ENCODE data around the gene PALB2.
"Not testable (repeated sequence)": the region's sequence is repeated elsewhere in the genome, so short reads cannot be mapped to it uniquely, and the experiment has no call there.

Gene PALB2

DNA sequence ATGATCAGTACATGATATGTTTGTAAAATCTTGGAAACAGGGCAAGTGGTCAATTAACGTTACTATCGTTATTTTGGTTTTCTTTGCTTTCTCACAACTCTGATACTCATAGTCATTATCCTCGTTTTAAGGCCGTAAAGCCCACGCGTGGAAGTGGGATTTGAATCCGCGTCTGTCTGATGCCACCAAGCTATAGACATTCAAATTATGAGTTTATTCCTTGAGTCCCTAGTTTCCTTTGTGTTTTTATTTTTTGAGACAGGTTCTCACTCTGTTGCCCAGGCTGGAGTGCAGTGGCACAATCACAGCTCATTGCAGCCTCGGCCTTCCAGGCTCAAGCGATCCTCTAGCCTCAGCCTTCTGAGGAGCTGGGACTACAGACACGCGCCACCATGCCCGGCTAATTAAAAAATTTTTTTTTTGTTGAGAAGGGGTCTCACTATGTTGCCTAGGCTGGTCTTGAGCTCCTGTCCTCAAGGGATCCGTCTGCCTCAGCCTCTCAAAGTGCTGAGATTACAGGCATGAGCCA lies 1.2 kb upstream of the PALB2 start:
- no peak for DNase-seq

GRCh38 chr16:23640615-23640930 lies 537 bp downstream of the PALB2 start:
- peak in 1 of 4 experiments; percentile 42 for DNase-seq

DNA sequence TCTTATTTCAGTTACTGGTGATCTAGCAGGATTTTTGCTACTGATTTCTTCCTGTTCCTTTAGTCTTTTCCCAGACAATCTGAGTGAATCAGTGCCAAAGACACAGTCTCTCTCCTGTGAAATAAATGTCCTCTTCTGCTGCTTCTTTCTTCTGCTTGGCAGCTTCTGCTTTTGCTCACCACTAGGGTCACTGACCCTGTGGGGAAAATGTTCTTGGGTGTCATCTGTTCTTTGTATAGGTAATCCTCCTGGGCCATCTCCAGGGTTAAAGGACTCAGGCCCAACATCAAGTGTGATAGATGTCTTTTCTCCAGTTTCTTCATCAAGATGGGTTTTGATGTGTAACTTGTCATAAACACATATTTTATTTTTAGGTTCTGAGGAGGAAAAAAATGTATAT lies 5.2 kb downstream of the PALB2 start:
- peak in 2 of 4 experiments; percentile 5 for DNase-seq

GRCh38 chr16:23634461-23635036 lies 6.6 kb downstream of the PALB2 start:
- no peak for DNase-seq

- DNase-seq, result not testable (repeated sequence)
Observed at GRCh38 chr16:23631874-23632273, 9.2 kb downstream of the PALB2 start.

- DNase-seq, result no peak
Observed at GRCh38 chr16:23629516-23629915, 11.6 kb downstream of the PALB2 start.

DNA sequence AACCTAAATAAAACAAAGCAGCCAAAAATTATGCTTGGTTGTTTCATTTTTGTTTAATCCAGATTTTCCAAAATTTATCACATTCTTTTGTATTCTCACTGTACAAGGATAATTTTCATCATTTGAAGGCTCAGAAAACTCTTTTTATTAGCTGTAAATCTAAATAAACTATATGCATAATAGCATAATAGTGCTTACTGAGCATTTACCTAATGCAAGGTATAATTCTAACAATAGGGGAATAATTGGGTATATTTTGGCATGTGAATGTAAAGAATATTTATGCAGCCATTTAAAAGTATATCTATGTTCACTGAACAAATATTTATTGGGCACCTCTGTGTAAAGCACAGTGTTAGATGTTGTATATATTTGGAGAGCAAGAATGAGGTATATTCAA lies 17.0 kb downstream of the PALB2 start:
- DNase-seq, result no peak

GRCh38 chr16:23615805-23616204 lies 25.3 kb downstream of the PALB2 start:
- DNase-seq, result no peak

DNA sequence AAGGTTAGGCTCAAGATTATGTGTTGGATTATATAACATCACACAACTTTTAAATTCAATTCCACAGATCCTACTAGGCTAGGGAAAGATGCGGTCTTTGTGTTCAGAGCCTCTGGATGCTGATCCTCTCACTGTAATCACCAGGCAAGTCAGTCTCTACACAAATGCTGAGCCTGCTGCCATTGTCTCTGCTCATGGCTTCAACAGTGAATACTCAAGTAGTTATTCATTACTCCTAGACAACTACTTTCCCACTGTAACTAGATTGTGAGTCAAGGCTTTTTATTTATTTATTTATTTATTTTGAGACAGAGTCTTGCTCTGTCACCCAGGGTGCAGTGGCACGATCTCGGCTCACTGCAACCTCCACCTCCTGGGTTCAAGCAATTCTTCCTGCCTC lies 29.2 kb downstream of the PALB2 start:
- DNase-seq, result no peak

DNA sequence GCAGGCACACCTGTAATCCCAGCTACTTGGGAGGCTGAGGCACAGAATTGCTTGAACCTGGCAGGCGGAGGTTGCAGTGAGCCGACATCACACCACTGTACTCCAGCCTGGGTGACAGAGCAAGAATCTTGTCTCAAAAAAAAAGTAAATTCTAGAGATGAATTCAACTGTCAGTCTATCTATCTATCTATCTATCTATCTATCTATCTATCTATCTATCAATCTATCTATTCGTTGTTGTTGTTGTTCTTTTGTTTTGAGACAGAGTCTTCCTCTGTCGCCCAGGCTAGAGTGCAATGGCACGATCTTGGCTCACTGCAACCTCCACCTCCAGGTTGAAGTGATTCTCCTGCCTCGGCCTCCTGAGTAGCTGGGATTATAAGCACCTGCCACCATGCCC lies 30.2 kb downstream of the PALB2 start:
- DNase-seq, result not testable (repeated sequence)

- no peak for DNase-seq
Observed at GRCh38 chr16:23609929-23610328, 31.2 kb downstream of the PALB2 start.

GRCh38 chr16:23608194-23608593 lies 32.9 kb downstream of the PALB2 start:
- DNase-seq, result peak; percentile 44 to 60 (median 54)

DNA sequence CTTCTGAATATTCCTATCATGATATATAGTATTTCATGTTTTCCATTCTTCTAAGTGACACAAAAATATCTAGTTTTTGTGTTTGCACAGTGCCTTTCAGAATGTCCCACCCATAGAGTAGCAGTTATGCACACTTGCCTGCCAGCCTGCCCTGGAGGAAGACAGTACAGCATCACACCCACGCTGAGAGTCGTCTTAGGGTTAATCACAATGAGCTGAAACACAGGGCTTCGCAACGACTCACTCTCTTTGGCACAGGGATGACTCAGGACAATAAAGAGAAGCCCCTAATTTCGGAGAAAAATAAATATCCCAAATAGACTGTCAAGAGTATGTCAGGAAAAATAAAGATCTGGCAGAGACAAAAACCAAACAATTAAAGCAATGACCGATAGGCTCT lies 33.4 kb downstream of the PALB2 start:
- peak; percentile 5 to 34 (median 16) for DNase-seq

DNA sequence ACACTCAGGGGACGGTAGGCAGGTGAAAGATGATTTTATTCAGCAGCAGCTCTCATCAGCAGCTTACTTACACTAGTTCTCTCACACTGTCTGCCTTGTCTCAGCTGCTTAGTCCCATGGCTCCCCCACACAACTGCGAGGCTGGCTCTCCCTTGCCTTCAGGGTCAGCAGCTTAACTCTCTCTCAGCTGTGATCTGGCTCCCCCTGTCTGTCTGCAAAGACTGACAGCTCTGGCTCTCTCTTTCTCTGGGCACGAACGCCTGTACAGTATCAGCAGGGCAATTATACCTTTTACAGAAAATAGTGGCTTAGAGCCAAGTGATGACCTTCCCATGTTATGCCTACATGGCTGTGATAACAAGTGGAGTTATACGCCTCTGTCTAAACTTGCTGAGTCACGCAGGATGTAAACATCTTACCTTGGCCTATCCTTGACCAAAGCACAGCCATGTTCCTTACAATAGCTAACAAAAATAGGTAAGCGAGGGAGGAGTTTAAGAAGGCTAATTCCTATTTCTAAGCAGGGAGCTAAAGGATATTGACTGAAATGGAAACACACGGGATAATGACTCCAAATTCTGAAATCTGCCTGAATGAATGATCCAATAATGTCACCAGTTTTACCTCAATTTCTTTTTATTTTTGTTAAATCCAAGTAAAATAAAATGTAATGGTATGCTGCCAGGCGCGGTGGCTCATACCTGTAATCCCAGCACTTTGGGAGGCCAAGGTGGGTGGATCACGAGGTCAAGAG lies 43.9 kb downstream of the PALB2 start:
- peak in 3 of 4 experiments; percentile 11 to 35 (median 29) for DNase-seq

GRCh38 chr16:23595951-23596720 lies 45.0 kb downstream of the PALB2 start, which contains the start of gene NDUFAB1:
Gene NDUFAB1 (minus strand): TSS chr16:23596316. CDS start chr16:23596290, 26 bp downstream.
- peak; percentile 95 to 97 (median 97) for DNase-seq

DNA sequence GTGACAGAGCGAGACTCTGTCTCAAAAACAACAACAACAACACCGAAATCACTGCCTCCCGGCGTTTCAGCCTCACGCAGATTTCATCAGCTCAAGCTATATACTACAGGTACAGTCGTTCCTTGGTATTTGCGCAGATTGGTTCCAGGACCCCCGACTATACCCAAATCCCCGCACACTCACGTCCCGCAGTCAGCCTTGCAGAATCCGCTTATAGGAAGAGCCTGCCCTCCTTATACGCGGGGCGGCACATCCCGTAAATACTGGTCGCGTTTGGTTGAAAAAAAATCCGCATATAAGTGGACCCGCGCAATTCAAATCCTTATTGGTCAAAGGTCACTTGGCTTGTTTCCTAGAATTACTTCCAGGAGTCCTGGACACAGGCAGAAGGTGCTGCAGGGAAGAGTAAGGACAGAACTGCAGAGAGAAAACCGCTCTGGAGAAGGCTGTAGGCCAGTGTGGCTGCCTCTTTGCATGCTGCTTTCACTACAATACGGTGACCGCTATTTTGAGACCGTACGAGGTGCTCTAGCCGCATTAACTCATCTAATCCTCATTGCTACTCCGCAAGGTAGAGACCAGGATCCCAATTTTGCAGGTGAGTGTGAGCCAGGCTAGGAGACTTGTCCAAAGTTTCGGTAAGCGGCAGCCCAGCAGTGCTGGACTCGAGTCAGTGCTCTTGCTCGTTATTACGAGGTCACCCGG lies 45.7 kb downstream of the PALB2 start:
- DNase-seq, result peak in 3 of 4 experiments; percentile 8 to 15 (median 11)

- DNase-seq, result no peak
Observed at GRCh38 chr16:23594186-23594585, 46.9 kb downstream of the PALB2 start.

GRCh38 chr16:23590181-23590580 lies 50.9 kb downstream of the PALB2 start:
- no peak for DNase-seq

DNA sequence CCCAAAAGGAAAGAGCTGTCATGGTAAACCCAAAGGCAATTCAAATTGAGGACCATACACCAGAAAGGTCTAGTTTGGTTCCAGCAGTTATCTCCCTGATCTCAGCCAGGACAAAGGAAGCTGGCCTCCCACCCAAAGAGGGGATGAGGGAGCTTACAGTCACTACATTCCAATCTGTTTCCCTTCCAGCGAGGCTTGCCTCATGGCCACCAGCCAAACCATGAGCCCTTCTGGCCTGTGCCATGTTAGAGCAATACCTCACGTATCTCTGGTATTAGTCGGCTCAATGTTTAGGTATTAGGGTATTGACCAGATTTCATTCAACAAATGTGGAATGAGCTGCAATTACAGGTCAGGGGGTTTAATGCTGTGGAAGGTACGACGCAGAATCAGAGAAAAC lies 53.4 kb downstream of the PALB2 start:
- DNase-seq, result no peak

GRCh38 chr16:23584186-23585076 lies 56.7 kb downstream of the PALB2 start:
- DNase-seq, result no peak

DNA sequence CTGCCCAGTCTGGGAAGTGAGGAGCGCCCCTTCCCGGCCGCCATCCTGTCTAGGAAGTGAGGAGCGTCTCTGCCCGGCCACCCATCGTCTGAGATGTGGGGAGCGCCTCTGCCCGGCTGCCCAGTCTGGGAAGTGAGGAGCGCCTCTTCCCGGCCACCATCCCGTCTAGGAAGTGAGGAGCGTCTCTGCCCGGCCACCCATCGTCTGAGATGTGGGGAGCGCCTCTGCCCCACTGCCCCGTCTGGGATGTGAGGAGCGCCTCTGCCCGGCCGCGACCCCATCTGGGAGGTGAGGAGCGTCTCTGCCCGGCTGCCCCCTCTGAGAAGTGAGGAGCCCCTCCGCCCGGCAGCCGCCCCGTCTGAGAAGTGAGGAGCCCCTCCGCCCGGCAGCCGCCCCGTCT lies 57.8 kb downstream of the PALB2 start:
- DNase-seq, result not testable (repeated sequence)

- no peak for DNase-seq
Observed at GRCh38 chr16:23581764-23582163, 59.3 kb downstream of the PALB2 start.
